ENCODE data around the gene MAMDC4. TPM values are rescaled to one million over a fixed set of nuclear protein-coding genes. Genes with fewer than 3 reads are reported as not detected.

MAMDC4 gene
- total and polyA plus RNA-seq, 7 donors: 0.71 to 25.3 (median 2.4) TPM

- no peak overlapping the region for H3K4me3 ChIP-seq
- no peaks in the 10 kb centered on the region for H3K9me3 ChIP-seq
- intact Hi-C loops (cut with DNase I): no loop called here
- DNase-seq: no peak
- H3K27me3 ChIP-seq: no peaks in the 10 kb centered on the region
- H3K4me1 ChIP-seq: peaks cover 0 to 32% (median 25%) of the 10 kb centered on the region in 4 donors
- TF ChIP-seq EP300 (IDR thresholded peaks at IDR 0.05) (no peak), POLR2A (IDR thresholded peaks at IDR 0.05) (no peak), POLR2AphosphoS5 (IDR thresholded peaks at IDR 0.05) (no peak)
- TF ChIP-seq, protein P1, sequence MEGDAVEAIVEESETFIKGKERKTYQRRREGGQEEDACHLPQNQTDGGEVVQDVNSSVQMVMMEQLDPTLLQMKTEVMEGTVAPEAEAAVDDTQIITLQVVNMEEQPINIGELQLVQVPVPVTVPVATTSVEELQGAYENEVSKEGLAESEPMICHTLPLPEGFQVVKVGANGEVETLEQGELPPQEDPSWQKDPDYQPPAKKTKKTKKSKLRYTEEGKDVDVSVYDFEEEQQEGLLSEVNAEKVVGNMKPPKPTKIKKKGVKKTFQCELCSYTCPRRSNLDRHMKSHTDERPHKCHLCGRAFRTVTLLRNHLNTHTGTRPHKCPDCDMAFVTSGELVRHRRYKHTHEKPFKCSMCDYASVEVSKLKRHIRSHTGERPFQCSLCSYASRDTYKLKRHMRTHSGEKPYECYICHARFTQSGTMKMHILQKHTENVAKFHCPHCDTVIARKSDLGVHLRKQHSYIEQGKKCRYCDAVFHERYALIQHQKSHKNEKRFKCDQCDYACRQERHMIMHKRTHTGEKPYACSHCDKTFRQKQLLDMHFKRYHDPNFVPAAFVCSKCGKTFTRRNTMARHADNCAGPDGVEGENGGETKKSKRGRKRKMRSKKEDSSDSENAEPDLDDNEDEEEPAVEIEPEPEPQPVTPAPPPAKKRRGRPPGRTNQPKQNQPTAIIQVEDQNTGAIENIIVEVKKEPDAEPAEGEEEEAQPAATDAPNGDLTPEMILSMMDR (IDR thresholded peaks at IDR 0.05): no peak
- peaks cover 0 to 6% (median 0%) of the 10 kb centered on the region in 4 donors for H3K36me3 ChIP-seq
- no peak overlapping the region for H3K27ac ChIP-seq
- 84 to 86% methylated on average over 23 of the region's 23 CpGs for WGBS, 2 donors
Measured at GRCh38 chr9:136854842-136855460, 2.8 kb downstream of the MAMDC4 start.

- peaks cover 0 to 26% (median 19%) of the 10 kb centered on the region in 4 donors for H3K4me1 ChIP-seq
- H3K36me3 ChIP-seq: peaks cover 0 to 11% (median under 1%) of the 10 kb centered on the region in 4 donors
- WGBS, 2 donors: 83 to 86% methylated on average over 26 of the region's 26 CpGs
- intact Hi-C loops (cut with DNase I): no loop called here
- TF ChIP-seq, protein P1 (IDR thresholded peaks at IDR 0.05): no peak
- TF ChIP-seq EP300 (IDR thresholded peaks at IDR 0.05) (no peak), POLR2AphosphoS5 (IDR thresholded peaks at IDR 0.05) (no peak), POLR2A (IDR thresholded peaks at IDR 0.05) (no peak)
- DNase-seq: no peak
- no peaks in the 10 kb centered on the region for H3K9me3 ChIP-seq
- H3K27ac ChIP-seq: no peak overlapping the region
- no peak overlapping the region for H3K4me3 ChIP-seq
- no peaks in the 10 kb centered on the region for H3K27me3 ChIP-seq
Measured at GRCh38 chr9:136855461-136856078, 3.4 kb downstream of the MAMDC4 start.

- no peak for DNase-seq
- intact Hi-C loops (cut with DNase I): no loop called here
- 73 to 79% methylated on average over 15 of the region's 15 CpGs for WGBS, 2 donors
Measured at GRCh38 chr9:136856079-136856476, 3.9 kb downstream of the MAMDC4 start.

DNA sequence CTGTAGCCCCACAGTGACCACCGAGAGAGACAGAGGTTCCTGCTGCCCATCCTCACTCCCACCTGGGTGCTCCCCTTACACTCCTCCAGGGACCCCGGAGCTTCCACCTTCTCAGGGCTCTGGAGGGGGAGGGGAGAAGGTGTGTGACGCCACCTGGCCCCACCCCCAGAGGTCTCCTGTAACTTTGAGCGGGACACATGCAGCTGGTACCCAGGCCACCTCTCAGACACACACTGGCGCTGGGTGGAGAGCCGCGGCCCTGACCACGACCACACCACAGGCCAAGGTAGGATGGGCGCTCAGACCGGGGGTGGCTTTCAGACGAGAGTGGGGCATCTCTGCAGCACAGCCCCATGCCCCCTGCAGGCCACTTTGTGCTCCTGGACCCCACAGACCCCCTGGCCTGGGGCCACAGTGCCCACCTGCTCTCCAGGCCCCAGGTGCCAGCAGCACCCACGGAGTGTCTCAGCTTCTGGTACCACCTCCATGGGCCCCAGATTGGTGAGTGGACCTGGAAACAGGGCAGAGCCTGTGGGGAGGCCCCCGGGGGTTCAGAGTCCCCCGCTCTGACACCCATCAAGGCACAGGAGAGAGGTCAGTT, 4.5 kb downstream of the MAMDC4 start:
- TF ChIP-seq EP300 (IDR thresholded peaks at IDR 0.05): no peak
- no peak for TF ChIP-seq POLR2AphosphoS5 (IDR thresholded peaks at IDR 0.05)
- TF ChIP-seq POLR2A (IDR thresholded peaks at IDR 0.05): no peak
- TF ChIP-seq, protein P1 (IDR thresholded peaks at IDR 0.05): no peak
- no peak for DNase-seq
- intact Hi-C loops (cut with DNase I): no loop called here
- Histone ChIP-seq H3K4me1 (peaks cover 0 to 18% (median 14%) of the 10 kb centered on the region in 4 donors), H3K27ac (no peak overlapping the region), H3K27me3 (no peaks in the 10 kb centered on the region), H3K36me3 (peaks cover 7 to 16% (median 11%) of the 10 kb centered on the region in 4 donors), H3K4me3 (no peak overlapping the region), H3K9me3 (no peaks in the 10 kb centered on the region)
- 81 to 84% methylated on average over 14 of the region's 14 CpGs for WGBS, 2 donors

More at GRCh38 chr9:136856079-136856476, 3.9 kb downstream of the MAMDC4 start:
- H3K27me3 ChIP-seq: no peaks in the 10 kb centered on the region
- peaks cover 0 to 21% (median 14%) of the 10 kb centered on the region in 4 donors for H3K4me1 ChIP-seq
- no peak overlapping the region for H3K4me3 ChIP-seq
- TF ChIP-seq POLR2AphosphoS5 (IDR thresholded peaks at IDR 0.05) (no peak), POLR2A (IDR thresholded peaks at IDR 0.05) (no peak), EP300 (IDR thresholded peaks at IDR 0.05) (no peak)
- TF ChIP-seq, protein P1 (IDR thresholded peaks at IDR 0.05): no peak
- no peaks in the 10 kb centered on the region for H3K9me3 ChIP-seq
- H3K36me3 ChIP-seq: peaks cover 1 to 11% (median 5%) of the 10 kb centered on the region in 4 donors
- H3K27ac ChIP-seq: no peak overlapping the region

All from sigmoid colon (tissue), 7 donors.